ENCODE data around the gene FRMD4A.

- no peak for TF ChIP-seq CTCF (IDR thresholded peaks at IDR 0.05)
- TF ChIP-seq POLR2A (IDR thresholded peaks at IDR 0.05), result no peak
Measured at GRCh38 chr10:13661256-13661655, 669.5 kb downstream of the FRMD4A start.

All from heart left ventricle (tissue), 13 donors.